GM21526 (cell line): ENCODE data around the gene NRG2.
A peak's percentile ranks its signal among the peaks of the same experiment; 100 is the strongest.

Experiments
- ATAC-seq: cut with Tn5 transposase; IDR thresholded peaks from one replicate; pipeline ENCODE4 v1.9.1; 2021; ENCODE audit warnings: moderate library complexity; ENCODE audit not compliant: unreplicated experiment, low FRiP score

Gene NRG2

DNA sequence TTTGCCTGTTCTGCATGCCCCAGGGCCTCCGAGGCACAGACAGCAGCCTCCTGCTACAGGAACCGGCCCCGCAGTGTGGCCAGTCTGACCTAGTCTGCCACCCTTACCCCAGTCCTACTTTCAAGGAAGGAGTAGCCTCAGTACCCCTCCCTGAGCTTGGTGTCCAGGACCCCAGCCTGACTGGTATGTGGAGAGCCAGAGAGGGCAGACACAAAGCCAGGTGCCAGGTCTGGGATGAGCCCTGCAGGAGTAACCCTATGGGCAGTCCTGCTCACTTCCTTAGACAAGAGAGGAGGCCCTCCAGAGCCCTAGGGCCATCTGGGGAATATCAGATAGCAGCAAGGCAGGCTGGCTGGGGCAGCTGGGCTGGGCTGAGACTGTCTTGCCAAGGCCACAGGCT lies 67.8 kb downstream of the NRG2 start:
- no peak for ATAC-seq

DNA sequence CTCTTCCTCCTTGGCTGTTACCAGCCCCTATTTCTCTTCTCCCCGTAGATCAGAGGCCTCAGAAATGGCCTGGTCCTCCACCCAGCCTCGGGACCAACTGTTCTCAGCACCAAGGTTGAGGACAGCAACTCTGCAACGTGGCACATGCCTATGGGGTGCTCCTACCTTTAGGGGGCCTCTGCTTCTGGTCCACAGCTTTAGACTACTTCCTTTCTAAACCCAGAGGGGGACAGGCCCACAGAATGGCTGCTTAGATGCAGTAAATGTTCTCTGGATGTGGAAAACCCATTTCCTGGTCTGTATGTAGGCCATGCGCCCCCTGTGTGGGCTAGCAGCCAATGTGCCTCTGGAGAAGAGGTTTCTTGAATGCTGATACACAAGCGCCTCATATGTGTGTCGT lies 68.4 kb downstream of the NRG2 start:
- ATAC-seq = no peak

GRCh38 chr5:139971202-139971725 lies 71.8 kb downstream of the NRG2 start:
- ATAC-seq = no peak

GRCh38 chr5:139969318-139969717 lies 73.8 kb downstream of the NRG2 start:
- no peak for ATAC-seq

DNA sequence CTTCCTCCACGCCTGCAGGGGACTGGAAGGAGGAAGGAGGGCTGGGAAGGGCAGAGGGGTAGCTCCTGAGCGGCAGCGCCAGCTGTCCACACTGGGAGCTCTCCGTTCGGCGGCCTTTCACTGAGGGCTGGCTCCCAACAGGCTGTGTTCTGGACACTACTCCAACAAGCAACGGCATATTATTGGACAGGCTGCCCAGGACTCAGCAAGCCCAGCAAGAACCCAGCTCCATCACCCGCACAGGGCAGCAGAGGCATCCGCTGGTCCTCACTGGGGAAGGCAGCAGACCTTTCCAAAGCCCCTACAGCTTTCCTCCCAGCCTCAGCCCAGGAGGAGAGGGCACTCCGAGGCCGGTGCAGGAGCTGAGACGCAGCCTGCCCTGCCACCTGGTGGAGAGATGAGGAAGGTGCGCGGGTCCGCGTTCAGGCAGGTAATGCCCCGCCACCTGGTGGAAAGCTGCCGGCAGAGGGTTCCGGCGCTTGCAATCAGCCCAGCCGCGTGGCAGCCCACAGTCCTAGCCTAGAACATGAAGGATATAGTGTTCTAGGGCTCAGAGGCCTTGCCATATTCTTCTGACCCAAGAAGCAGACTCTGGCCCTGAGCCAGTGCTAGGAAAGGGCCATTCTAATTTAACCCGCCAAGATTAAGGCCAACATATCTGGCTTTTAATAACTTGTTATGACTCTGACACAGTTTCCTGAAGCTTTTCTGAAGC lies 74.4 kb downstream of the NRG2 start:
- ATAC-seq = peak; percentile 90

DNA sequence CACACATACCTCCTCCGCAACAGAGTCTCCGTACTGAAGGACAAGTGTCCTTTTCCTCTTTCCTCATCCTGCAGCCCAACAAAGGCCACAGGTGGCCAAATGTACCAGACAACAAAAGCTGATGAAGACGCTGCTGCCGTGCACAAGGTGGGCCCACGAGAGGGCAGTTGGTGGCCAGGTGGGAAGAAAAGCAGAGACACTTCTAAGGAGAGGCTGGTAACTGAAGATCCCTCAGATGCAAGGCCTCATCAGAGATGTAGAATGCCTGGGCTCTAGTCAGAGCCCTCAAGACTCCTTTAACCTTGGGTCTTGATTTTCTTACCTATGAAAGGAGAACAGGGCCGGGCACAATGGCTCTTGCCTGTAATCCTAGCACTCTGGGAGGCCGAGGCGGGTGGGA lies 75.7 kb downstream of the NRG2 start:
- no peak for ATAC-seq

GRCh38 chr5:139966856-139967255 lies 76.2 kb downstream of the NRG2 start:
- no peak for ATAC-seq

- ATAC-seq = no peak
Observed at GRCh38 chr5:139964994-139965565, 78.0 kb downstream of the NRG2 start.

GRCh38 chr5:139964266-139964993 lies 78.7 kb downstream of the NRG2 start:
- ATAC-seq = no peak

DNA sequence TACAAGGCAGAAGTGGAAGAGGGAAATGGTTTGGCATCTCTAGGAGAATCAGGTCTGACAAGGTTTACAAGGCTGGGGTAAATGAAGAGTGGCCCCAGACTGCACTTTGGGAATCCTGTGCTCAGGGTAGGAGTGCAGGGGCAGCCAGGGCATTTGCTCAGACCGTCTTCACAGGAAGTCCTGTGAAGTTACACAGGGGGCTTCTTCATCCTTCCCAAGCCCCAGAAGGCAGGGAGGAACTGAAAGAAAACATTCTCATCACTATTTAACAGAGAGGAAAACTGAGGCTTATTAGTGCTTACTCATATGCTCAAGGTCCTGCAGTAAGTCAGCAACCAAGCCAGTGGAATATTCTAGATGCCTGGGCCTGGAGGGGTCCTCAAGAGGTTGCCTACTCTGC lies 80.7 kb downstream of the NRG2 start:
- ATAC-seq = no peak

DNA sequence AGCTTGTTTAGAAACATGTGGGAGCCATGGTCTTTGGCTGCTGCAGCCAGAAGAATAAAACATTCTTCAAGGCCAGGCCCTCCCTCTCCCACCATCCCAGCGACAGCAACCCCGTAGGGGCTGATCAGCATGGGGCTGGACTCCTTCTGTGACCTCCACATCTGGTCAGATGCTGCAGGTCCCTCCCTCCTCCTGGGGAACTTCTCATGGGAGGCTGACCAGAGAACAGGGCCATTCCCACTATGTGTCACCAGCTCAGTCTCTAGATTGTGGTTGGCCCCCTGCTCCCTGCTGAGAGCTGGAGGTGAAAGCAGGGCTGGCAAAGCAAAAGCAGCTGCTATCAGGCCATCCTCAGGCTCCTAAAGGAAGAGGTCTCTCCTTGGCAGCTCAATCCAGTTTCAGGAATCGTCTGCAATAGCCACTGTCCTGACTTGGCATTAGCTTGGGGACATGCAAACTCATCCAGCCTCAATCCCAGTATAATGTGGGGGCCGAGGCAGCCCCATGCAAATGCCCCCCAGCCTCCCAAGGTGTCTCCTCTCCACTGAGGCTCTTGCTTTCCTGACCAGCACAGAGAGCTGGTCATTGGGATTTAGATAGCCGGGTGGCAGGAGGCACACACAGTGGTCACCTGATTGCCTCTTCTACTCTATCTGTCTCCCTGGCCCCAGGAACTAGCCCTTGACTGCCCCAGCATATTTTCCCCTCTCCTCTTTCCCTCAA lies 81.5 kb downstream of the NRG2 start:
- no peak for ATAC-seq

DNA sequence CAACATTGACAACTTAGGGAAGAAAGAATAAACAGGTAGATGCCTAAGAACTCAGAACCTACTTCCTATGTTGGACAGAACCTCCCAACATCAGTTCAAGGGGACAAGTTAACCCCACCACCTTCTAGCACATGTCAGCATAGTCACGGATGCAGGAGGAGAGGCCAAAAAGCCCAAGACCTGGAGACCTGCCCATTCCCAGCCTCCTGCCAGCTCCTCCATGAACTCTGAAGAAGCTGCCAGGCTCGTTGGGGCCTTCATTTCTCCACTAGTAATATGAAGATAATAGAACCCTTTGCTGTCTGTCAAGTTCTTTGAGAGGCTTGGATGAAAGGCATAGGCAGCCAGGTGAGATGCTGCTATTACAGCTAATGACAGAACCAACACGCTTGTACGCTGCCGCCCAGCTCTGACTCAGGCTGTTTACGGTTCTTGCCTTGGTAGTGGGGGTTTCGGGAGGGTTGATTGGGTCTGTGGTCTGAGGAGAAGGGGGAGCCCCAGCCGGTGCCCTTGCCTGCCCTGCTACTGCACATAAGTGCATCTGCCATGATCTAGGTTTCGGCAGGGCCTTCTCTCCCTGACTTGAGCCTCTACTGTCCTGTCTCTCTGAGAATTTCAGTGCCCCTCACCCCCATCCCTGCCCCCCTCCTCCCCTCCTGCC lies 82.2 kb downstream of the NRG2 start:
- ATAC-seq = peak; percentile 76

DNA sequence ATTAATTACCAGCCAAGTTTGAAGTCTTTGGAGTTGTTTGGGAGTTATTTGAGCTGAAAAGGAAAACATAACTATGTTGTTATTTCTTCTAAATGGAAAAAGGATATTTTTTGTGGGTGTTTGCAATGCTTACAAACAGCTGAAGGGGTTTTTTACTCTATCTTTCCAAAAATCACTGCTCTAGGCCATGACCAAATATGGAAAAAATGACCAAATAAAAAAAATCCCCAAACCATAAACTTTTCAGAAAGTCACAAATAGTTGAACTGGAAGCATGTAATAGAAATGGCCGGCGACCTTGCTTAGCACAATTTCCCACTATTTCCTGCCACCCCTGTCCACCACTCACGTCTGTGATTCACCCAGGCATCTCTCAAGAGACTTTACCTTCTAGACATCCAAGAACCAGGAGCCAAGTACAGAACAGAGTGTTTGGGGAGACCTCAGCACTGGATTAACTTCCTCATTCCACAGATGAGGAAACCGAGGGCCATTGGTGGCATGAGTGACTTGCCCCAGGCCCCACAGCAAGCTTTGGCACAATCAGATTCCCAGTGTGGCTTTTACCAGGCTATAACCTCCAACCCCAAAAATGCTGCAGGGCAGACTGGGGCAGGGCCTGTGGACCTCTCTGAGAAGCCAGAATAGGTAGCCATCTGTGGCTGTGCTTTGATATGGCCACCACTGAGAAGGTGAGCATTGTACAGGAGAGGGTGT lies 84.5 kb downstream of the NRG2 start:
- ATAC-seq = no peak

DNA sequence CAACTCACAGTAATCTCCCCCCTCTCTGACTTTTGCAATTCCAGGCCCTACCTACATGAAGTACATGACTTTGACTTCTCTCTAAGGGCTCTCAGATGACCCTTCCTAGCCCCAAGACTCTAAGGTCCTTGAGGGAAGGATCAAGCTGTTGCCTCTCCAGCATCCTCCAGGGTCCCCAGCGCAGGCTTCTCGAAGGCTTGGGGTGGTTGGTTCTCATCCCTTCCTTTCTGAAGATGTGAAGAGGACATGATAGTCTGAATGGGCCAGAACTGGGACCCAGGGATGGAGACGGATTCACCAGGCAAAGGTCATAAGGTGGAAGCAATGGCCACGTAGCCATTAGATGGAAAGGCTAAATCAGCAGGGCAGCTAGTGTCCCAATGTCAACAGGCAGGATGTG lies 86.8 kb downstream of the NRG2 start:
- no peak for ATAC-seq

- ATAC-seq = no peak
Observed at GRCh38 chr5:139955616-139956273, 87.4 kb downstream of the NRG2 start.

- ATAC-seq = no peak
Observed at GRCh38 chr5:139955053-139955605, 88.0 kb downstream of the NRG2 start.

GRCh38 chr5:139954462-139954861 lies 88.6 kb downstream of the NRG2 start:
- no peak for ATAC-seq

DNA sequence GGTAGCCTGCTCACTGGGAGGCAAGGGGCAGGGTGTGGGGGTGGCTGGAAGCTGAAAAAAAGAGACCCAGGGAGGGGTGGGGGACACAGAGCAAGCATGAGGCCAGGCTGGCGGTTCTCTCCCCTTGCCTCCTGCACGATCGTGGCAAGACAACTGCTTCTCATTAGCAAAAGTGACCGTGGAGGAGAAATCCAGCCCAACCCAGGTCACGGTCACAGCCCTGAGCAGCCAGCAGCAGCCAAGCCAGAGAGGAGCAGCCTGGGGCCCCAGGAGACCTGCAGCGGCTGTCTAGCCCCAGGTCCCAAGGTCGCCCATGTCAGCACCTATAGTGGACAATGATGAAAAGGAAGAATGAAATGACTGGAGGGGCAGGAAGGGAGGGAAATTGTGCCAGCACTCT lies 89.1 kb downstream of the NRG2 start:
- no peak for ATAC-seq

DNA sequence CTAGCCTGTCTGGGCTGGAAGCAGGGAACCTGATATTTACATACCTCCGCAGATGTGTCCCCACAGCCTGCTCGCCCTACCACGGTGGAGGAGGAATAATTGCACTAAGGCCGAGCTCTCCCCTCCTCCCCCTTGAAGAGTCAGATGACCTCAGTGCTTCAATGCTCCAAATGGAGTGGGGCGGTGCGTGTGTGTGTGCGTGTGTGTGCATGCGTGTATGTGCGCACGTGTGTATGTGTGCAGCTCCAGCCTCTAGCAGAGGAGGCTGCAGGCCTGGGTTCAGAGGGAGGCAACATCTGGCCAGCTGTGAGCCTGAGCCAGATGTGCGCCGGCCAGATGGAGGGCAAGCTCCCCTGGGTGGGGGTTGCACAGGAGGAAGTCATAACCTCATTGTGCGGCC lies 90.5 kb downstream of the NRG2 start:
- no peak for ATAC-seq
